ENCODE results near the gene TXNDC15.

The TXNDC15 gene

DNA sequence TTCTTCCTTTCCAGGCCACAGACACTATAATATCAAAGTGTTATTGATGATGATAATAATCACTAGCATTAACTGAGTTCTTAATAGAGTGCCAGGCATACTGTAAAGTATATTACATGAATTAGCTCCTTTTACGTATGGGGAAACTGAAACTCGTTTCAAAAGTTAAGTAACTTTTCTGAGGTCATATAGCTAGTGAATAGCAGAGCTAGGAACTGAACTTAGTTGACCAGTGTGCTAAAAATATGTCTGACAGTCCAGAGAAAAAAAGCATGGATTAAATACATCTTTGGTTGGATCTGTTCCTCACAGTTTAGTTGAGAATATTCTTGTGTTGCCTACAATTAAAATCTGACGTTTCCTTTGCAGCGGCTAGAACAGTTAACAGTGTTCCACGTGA, 75.1 kb downstream of the TXNDC15 start:
- Histone ChIP-seq H3K9me2 (replicated peaks; ENCODE audit: control insufficient read depth, low read length) (no peaks in the 10 kb centered on the region), H3K79me2 (ENCODE audit: control insufficient read depth, low read length) (no peaks in the 10 kb centered on the region), H3K4me1 (ENCODE audit: control insufficient read depth, low read length) (no peaks in the 10 kb centered on the region), H4K20me1 (ENCODE audit: control insufficient read depth, insufficient read depth, low read depth, low read length) (no peaks in the 10 kb centered on the region), H3K36me3 (ENCODE audit: control insufficient read depth, low read length) (0 out of 2 replicates have a peak, but pooled peaks cover 1% of the 10 kb centered on the region), H3K27me3 (ENCODE audit: control insufficient read depth, low read length) (no peaks in the 10 kb centered on the region), H3K4me3 (ENCODE audit: low read length) (no peak overlapping the region), H3K9me3 (ENCODE audit: control insufficient read depth, insufficient read depth, low read length) (peaks cover 2% of the 10 kb centered on the region; the same call in 1 of the 2 replicates), H3K4me2 (ENCODE audit: low read length) (no peak overlapping the region), H3K27ac (ENCODE audit: low read depth, low read length) (no peak overlapping the region), H3F3A (ENCODE audit: control insufficient read depth, insufficient read depth) (no peaks in the 10 kb centered on the region)
- no peak for TF ChIP-seq EZH2phosphoT487 (IDR thresholded peaks at IDR 0.05; ENCODE audit: borderline replicate concordance, low read length)
- no peak for TF ChIP-seq CTCF (IDR thresholded peaks at IDR 0.05; ENCODE audit: low read depth, low read length, poor library complexity, severe bottlenecking)
